Dedifferentiated amniotic fluid mesenchymal stem cell (primary cell): ENCODE results near the gene SH3RF3.

ENCODE experiments used
- DNase-seq: peaks from one replicate; pipeline ENCODE4 v3.0.0-alpha.2; 2016; ENCODE audit errors: extremely low spot score

SH3RF3 gene

DNA sequence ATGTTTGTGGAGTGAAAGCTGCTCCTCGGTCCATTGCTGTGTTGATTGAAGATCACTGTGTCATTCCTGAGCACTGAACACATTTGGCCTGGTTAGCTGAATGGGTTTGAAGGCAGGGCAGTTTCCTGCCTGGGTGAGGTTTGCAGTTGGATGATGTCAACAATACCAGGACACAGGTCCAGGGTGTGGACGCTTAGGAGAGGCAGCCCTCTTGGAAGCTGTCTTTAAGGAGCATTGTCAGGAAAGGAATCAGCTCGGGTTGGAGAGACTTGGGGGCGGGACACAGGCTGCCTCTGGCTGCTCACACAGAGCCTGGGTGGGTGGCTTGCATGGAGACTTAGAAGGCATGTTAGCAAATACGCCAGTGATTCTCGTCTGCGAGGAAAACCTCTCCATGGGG lies 247.1 kb downstream of the SH3RF3 start:
- peak; percentile 34 for DNase-seq

DNA sequence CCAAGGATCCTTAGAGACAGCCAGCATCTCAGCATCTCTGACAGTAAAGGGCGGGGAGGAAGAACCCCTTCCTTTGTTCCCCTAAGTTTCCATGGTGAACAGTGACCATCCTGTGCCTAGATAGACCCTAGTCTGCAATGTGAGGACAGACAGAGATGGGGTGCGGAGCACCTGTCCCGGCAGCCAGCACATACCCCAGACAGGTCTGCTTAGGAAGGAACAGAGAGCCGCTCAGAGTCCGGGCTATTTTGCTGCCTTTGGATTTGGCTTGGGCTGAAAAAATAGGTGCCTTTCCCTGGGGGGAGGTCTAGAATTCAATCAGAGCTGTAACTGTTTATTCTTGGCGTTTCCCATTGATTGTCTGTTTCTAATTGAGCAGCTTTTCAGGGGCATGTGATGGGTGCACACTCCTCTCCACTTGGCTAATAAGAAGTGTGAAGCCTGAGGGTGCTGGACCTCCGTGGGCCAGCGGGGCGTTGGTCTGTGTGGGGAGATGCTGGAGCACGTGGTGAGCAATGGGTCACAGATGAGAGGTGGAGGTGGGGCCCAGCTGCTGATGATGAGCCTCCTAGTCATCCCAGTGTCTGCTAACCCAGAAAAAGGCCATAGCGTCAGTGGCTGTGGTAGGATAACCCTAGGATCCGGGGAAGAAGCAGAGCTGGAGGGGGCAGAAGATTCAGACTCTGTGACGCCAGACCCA lies 247.9 kb downstream of the SH3RF3 start:
- no peak for DNase-seq

DNA sequence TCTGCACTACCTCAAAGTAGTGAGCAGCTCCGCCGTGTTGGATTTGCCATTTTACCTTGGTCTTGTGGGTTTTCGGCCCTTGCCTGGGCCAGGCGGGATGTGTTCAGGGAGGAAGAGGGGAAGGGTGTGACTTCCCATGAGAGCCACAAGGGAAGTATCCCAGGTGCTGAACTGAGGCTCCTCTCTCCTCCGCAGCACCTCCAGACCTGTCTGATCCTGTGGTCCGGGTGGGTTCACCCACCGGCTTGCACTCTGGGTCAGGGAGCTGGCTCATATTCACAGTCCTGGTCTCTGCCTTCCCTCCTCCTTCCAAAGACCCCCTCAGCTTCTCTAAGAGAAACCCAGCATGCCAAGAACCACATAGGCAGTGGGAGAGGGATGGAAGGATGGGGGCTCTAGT lies 249.0 kb downstream of the SH3RF3 start:
- DNase-seq = no peak

DNA sequence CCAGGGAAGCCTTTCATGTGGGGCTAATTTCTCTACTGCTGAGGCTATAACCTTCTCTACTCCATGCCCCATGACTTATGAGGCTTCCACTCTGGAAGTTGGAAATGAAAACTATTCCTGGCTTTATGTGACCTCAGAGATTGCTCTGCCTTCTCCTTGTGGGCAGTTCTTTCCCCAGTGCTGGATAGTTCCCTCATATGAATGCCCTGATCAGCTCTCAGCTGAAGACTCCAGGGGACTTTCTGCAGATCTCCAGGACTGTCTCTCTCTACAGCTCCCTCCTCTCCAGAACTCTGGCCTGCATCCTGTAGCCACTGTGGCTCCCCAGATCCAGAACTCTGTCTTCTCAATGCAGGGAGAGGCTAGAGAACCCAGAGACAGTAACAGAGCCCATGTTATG lies 249.7 kb downstream of the SH3RF3 start:
- DNase-seq = no peak

DNA sequence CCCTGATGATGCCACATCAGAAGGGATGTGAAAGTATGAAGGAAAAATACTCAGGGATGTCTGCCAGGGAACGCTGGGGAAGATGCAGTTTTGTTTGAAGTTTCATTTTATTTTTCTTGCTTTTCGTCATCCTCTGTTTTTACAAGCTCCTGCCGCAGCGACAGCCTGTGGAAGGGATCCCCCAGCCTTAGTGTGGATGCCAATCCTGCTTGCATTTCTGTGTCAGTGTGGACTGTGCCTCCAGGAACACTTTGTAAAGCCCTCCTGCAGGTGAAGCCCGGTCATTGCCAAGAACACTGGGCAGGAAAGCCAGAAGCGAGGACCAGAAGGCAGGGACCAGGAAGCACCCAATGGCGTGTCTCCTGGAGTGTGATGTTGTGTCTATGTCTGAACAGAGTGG lies 250.5 kb downstream of the SH3RF3 start:
- DNase-seq = no peak

DNA sequence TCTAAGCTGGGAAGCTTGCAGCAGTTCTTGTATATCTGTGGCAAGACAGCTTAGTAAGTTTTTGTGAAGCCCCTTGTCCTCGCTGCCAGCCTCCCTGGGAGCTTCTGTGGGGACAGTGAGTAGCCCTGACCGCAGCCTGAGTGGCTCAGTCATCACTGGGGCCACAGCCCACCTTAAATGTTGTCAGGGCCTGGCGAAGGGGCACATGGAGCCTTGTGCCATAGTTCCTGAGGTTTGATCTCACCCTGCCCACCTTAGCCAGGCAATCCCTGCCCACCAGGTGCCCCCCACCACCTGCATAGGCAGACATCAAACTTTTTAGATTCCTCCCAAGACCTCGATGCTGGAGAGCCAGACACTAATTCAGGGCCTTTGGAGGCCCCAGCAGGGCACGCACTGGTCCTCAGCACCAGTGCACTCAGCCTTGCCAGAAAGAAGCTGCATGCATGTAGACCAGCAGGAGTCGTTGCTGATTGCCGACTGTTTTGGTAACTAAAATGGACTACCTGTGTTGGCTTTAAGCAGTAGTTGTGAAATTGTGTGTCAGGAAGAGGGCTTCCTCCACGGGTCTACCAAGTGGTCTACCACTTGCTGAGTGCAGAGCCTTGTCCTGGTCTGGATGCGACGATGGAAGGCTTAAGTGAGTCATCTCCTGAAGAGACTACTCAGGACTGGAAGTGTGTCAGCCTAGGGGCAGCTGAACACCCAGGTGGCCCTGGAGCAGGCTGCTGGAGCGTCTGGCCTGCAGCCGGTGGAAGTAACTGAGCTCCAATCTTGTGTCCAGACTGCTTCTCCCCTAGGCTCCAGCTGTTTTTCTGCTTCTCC lies 251.7 kb downstream of the SH3RF3 start:
- DNase-seq = no peak

DNA sequence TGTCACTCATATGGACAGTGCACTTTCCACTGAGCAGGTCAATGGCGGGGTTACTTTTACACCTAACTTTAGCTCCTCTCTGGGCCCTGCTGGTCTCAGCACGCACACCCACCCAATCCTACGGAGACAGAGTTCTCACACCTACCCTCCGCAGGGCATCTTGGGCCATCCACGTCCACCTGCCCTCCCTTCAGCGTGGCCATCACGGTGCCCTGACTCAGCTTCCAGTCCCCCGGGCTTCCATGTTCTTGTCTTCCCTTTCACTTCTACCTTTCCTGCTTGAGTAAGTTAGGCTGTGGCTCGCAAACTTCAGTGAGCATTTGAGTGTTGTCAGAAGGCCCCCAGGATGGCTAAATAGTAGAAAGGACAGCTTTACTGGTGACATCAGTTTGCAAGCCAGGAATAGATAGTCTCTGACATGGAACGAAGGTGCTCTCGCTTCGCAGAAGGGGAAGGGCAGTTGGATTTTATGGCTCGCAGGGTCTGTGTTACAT lies 252.4 kb downstream of the SH3RF3 start:
- DNase-seq = no peak

DNA sequence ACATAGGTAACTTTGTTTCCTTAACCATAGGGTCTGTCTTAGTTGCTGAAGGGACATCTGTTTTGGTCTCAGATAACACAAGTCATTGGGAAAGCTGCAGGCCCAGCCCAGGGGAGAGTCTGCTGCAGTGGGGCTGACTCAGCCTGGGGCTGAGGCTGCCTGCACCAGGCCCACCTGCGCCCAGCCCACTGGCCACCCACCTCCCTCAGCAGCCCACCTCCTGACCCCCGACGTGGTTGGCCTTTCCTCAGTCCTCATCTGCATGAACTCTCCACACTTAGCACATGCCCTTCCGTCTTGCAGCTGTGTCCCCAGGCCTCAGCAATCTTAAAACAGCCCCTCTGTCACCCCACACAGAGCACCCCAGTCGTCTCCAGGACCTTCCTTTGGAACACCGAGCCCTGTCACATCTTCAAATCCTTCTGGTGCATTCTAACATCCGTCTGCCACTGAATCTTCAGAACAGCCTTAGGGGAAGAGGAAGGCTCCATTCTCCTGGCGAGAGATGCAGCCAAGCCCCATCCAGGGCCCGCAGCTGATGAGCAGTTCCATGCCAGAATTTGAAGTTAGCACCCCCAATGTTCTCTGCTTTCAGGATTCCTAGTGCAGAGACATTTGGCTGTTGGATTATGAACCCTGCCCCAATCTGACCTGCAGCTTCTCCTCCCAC lies 253.4 kb downstream of the SH3RF3 start:
- DNase-seq = no peak

DNA sequence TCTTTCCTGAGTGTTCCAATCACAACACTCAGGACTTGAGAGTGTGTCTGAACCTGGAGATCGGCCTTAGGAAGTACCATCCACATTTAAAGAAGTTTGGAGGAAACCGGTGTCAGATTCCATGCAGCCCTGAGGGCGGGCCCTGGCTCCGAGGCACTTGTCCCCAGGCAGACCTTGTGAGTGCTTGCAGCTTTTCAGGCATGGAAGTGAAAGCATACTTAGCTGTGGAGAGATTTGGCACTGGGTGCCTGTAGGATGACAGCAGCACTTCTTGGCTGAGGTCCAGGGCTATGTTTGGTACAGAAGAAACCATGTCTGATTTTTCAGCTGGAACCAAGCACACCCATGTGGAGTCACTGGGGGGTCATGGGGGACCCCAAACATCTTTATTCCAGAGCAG lies 253.9 kb downstream of the SH3RF3 start:
- peak; percentile 78 for DNase-seq

DNA sequence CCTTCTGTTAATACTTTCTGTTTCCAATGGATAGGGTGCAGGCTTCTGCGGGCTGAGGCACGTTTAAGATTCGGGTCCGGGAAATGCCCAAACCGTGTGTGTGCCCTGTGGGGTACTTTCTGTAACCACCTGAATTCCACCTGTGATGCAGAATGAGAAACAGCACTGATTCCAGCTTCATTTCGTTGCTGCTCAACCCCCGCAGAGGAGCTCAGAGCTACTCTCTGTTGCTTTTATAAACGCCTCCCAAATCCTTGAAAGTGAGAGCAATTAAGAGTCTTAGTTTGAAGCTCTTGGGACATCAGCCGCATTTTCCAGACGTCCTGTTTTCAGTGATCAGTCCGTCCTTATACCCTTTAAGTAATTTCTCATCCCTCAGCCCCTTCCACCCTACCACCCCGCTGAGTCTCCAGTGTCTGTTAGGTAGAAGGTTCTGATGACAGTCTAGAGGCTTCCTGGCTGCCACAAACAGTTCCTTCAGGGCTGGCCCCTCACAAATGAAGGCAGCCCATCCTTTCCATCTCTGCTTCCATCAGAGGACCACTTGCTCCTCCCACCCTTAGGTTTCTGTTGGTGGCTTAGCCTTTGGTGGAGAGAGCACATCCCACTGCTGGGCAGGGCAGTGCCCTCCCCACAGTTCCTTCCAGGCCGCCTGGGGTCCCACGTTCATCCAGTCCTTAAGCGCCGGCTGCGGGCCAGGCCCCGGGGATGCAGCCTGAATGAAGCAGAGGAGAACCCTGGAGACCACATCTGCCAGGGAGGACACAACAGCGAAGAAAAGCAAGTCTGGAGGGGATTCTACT lies 254.7 kb downstream of the SH3RF3 start:
- DNase-seq = no peak

DNA sequence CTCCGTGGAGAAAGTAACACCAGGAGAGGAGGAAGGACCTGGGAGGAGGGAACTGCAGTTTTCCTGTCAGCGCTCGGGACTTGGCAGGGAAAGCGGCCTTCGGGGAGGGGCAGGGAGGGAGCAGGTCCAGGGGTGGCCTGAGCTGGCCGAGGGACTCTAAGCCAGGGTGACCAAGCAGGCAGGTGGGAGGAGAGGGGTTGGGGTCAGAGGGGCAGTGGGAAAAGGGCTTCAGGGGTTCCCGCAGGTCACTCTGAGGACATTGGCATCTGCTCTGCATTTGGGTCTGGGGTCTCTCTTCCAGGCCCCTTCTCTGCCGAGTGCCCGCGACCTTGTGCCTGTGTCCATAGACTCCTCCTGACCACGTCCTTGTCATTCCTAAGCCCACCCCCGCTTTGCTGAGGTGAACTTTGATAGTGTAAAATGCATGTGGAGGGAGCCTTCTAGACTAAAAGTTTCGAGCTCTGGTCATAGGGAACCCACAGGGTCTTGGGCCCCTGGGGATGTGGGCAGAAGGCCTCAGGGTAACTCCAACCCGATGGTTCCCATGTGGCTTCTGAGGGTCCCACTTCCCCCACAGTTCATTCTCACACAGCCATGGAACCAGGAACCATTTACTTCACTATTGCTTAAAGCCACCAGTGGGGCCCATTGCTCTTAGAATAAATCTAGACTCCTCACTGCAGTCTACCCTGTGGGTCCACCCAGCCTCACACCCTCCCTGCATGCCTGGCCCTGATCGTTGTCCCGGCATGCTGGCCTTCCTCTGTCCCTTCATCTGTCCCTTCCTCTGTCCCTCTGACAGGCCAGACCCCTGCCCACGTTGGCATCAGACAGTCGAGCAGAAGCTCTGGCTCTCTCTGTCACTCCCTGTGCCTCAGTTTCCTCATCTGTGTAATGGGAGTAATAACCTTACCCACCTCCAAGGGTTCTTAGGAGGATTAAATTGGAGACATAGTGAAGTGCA lies 255.6 kb downstream of the SH3RF3 start:
- DNase-seq = no peak

DNA sequence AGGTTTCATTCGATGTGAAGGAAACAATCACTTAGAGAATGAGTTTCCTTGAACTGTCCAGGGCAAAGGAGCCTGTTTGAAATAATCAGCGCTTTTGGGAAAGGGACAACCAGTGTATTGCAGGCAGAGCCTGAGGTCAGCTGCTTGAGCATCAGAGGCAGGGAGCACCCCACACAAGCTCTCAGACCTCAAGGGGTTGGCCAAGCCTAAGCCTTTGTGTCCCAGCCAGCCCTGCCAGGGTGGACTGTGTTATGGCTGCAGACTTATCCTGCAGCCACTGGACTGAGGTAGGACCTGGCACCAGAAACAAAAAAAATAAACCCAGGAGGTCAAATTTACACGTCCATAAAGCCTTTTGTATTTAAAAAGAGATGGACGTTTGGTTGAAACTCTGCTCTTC lies 256.5 kb downstream of the SH3RF3 start:
- DNase-seq = no peak

DNA sequence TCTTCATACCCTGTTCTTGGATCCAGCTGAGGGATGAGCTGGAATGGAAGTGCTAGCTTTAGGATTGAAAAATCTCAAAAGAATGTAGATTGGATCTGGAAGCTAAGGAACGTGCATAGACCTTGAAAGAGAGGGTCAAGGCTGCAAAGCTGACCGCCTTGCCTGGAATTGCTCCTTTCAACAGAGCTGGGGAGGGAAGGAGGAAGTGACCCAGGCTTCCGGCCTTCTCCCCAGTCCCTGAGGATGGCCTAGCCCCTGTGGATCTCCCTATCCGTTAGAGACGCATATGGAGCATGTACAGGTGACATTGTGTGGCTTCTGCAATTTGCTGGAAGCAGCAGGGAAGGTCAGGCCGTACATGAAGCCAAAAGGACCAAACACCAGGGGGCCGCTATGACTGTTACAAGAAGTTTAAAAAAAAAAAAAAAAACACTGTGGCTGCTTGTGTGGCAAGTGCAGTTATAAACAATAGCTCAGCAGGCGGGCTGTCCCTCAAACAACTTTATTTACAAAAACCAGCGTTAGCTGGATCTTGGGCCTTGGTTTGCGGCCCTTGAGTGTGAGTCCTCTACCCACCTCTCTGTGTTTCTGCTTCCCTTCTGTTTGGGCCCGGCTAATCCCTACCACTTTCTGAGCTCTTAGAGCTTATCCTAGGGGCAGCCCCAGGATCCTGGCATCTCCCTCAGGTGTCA lies 257.1 kb downstream of the SH3RF3 start:
- DNase-seq = no peak

DNA sequence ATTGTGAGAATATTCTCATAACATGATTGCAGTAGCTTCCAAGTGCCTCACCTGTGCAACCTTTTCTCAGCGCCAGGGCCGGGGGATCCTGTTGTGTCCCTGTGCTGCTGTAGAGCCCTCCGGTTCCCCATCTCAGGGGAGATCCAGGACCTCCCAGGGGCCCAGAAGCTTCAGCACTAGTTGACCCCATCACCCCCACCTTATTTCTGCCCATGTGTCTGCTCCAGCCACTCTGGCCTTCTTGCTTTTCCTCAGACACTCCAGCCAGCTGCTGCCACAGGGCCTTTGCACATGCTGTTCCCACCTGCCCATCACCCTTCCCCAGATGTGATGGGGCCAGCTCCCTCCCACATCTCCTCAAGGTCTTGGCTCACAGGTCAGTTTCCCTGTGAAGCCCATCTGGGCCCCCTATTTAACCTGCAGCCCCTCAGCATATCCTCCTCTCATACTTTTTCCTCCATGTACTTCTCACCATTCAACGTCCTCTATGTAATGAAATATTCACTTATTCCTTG lies 258.3 kb downstream of the SH3RF3 start:
- DNase-seq = no peak

DNA sequence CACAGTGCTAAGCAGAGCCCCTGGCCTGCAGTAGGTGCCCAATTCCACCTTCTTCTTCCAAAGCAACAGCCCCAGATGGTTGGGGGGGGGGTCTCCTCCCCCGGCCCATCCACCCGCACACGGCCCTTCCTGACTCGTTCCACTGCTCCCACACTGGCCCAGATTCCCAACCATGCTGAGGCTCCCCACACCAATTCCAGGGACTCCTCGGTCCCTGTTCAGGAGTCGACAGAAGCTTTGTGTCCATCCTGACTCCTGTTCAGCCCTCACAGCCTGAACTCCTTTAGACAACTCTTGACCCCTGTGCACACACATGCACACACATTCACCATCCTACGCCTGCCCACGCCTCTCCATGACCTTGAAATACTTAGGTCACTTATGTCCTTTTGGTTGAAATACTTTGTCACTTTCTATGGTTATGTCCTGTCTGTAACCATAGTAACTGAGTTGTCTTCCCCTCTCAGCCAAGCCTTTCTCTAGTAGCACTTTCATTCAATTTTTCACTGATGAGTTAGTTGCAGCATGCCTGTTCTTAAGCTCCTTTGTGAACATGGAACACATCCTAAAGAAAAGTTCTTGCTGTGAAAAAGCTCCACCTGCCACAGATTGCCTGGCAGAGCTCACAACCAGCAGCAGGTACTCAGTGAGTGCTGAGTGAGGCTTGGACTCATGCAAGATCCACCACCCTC lies 258.9 kb downstream of the SH3RF3 start:
- no peak for DNase-seq

DNA sequence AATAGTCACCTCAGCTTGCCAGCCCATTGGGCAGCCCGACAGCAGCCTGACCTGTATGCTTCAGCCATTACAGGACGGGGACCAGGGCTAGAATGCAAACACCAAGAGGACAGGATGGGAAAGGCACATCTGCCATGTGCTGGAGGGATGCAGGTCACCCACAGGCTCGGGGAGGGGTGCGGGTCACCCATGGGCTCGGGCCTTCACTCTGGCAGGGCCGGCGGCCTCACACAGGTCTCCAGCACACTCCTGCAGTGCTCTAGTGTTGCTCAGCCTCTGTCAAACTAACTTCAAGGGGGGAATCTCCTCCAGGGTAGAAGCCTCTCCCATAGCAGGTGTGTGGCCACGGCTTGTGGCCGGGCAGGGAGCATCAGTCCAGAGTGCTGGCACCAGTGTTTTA lies 262.2 kb downstream of the SH3RF3 start:
- DNase-seq = no peak

DNA sequence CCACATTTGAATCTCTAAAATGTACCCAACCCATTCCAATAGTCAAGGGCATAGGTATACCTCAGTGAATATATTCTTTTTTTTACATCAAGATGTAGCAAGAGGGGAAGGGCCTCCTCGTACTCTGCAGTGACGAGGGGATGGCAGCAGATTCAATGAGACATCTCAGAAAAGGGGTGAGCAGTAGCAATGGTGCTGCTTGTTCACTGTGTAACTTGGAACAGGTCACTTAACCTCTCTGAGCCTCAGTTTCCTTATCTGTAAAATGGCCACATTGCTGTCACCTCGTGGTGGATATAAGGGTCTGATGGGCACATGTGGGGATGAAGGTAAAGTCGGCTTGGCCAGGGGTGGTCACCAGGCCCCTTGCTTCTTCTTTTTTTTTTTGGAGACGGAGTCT lies 263.1 kb downstream of the SH3RF3 start:
- no peak for DNase-seq

DNA sequence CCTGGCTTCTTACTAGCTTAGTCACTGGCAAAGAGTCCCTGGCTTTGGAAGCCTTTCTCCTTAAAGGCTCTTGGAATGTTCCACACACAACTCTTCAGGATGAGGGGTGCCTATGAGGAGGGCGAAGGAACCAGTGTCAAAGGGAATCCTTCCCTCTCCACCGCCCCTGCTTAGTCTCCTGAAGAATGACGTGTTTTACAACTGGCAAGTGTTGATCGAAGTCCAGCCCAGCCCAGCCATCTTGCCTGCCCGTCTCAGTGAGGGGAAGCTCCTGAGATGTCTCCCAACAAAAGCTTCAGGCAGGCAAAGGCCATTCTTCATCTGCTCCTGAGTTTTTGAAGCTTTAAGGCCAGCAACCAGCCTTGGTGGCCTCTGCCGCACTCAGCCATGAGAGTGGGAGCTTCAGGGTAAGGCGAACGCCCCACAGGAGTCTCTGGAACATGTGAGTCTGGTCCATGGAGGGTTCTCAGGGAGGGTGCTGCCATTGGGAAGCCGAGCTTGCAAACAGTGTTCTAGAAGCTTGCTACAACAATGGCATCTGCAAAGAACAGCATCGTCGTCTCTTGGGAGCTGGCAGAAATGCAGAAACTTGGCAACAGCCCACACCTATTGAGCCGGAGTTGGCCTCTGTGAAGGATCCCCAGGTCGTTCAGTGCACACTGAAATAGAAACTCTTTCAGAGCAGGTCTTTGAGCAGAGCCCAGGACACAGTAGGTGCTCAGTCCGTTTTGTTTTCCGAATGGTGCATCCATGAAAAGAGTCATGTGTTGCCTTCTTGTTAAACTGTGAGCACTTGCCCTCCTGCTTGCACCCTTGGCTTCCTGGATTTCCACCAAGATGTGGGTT lies 264.0 kb downstream of the SH3RF3 start:
- DNase-seq = no peak

DNA sequence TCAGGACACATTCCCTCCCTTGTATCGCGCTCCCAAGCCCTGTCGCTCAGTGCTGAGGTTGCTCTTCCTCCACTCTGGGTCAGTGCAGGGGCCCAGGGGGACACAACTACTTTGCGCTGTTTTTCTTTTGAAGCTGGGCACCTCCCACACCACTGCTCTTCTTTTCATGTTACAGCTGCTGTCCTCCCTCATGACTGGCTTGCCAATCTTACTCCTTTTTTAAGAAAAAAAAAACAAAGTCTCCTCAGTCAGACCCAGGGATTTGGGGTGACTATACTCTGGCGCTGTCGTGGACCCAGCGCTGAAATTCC lies 264.6 kb downstream of the SH3RF3 start:
- DNase-seq = no peak
